ENCODE data around the gene NLRP8. TPM values are rescaled to one million over a fixed set of nuclear protein-coding genes. Genes with fewer than 3 reads are reported as not detected.

NLRP8 gene
- polyA plus RNA-seq, 1 experiment: not detected

DNA sequence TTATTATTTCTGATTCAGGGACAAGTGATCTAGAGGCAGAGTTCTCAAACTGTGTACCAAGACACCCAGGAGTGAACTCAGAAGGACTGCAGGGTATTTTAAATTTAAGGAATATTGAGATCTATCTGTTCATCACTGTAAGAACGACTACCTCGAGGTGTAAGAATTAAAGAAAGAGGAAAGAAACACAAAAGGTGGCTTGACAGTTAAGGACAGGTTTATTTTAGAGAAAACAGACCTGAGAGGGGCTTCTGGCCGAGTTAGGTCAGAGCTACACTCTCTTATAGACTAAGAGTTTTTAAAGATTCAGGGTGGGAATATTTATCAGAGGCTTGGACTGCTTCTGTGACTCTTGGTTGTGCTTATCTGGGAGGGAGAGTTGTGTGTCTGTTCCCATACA is 26.4 kb downstream of the NLRP8 start:
- Histone ChIP-seq H3K36me3 (ENCODE audit: control insufficient read depth, insufficient read depth, low read length) (no peaks in the 10 kb centered on the region), H3K27me3 (ENCODE audit: control insufficient read depth, insufficient read depth, low read length) (no peaks in the 10 kb centered on the region), H3K4me3 (ENCODE audit: low read depth, low read length) (no peak overlapping the region)
- ChIA-PET POLR2A (no interaction called here), CTCF (no interaction called here)
- TF ChIP-seq CTCF (IDR thresholded peaks at IDR 0.05; ENCODE audit: insufficient read depth, low read depth, low read length): no peak
- DNase-seq (ENCODE audit: low read depth): no peak

DNA sequence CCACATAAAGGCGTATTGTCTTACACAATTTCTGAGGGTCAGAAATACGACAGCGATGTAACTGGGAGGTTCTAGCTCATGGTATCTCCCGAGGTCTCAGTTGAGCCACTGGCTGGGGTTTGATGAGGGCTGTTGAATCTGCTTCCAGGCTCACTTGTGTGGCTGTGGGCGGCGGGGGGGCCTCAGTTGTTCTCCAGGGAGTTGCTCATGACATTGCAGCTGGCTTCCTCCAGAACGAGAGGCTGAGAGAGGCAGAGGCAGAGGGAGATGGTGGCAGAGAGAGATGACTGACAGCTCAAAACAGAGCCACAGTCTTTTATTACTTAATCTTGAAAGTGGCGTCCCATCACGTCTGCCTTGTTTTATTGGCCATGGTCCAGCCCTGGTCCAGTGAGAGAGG is 32.8 kb downstream of the NLRP8 start:
- POLR2A ChIA-PET: no interaction called here

GRCh38 chr19:55985254-55985653 is 37.6 kb downstream of the NLRP8 start:
- no peak for DNase-seq (ENCODE audit: low read depth)
- TF ChIP-seq CTCF (IDR thresholded peaks at IDR 0.05; ENCODE audit: insufficient read depth, low read depth, low read length): no peak
- ChIA-PET POLR2A (no interaction called here), CTCF (no interaction called here)
- Histone ChIP-seq H3K4me3 (ENCODE audit: low read depth, low read length) (no peak overlapping the region), H3K27me3 (ENCODE audit: control insufficient read depth, insufficient read depth, low read length) (no peaks in the 10 kb centered on the region), H3K36me3 (ENCODE audit: control insufficient read depth, insufficient read depth, low read length) (no peaks in the 10 kb centered on the region)

More for the DNA sequence above, 32.8 kb downstream of the NLRP8 start:
- DNase-seq (ENCODE audit: low read depth): no peak
- no peak overlapping the region for H3K4me3 ChIP-seq (ENCODE audit: low read depth, low read length)
- TF ChIP-seq CTCF (IDR thresholded peaks at IDR 0.05; ENCODE audit: insufficient read depth, low read depth, low read length): no peak
- H3K36me3 ChIP-seq (ENCODE audit: control insufficient read depth, insufficient read depth, low read length): no peaks in the 10 kb centered on the region
- H3K27me3 ChIP-seq (ENCODE audit: control insufficient read depth, insufficient read depth, low read length): no peaks in the 10 kb centered on the region
- CTCF ChIA-PET: no interaction called here

DNA sequence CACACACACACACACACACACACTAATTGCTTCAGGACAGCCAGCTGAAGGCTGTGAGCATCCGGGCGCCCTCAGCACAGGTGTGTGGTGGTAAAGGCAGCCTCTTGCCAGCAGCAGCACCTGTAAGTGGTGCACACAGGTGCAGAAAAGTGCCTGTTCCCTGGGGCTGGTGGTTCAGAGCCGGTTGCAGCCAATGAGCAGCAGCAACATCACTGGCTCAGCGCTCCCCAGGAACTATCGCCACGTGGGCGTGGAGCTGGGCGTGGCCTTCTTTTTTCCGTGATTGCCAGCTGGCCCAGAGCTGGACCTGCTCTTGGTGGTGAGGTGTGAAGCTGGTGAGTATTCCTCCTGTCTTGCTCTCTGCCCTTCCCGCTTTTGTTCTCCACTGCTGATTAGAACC is 38.9 kb downstream of the NLRP8 start, which contains the start of gene NLRP5:
NLRP5 (plus strand) TSS at position 289 of the 400 bp plus-strand sequence.
- POLR2A ChIA-PET: no interaction called here
- TF ChIP-seq CTCF (IDR thresholded peaks at IDR 0.05; ENCODE audit: insufficient read depth, low read depth, low read length): no peak

DNA sequence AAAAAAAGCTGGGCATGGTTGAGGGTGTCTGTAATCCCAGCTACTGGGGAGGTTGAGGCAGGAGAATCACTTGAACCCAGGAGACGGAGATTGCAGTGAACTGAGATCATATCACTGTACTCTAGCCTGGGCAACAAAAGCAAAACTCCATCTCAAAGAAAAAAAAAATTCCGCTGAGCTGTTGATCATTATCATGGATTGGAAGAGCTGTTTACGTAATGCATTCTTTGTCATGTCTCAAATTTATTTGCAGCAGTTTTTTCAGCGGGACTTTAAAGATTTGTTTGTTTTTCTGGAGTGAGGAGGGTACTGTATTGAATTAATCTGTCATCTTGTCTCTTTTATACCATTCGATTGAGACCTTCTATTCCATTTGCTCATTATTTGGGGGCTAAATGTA is 43.2 kb downstream of the NLRP8 start:
- ChIA-PET CTCF (no interaction called here), POLR2A (no interaction called here)

More for the DNA sequence above, 38.9 kb downstream of the NLRP8 start, which contains the start of gene NLRP5:
- no peaks in the 10 kb centered on the region for H3K36me3 ChIP-seq (ENCODE audit: control insufficient read depth, insufficient read depth, low read length)
- H3K4me3 ChIP-seq (ENCODE audit: low read depth, low read length): no peak within 1 kb of the TSS
- CTCF ChIA-PET: no interaction called here
- no peak for DNase-seq (ENCODE audit: low read depth)
- no peaks in the 10 kb centered on the region for H3K27me3 ChIP-seq (ENCODE audit: control insufficient read depth, insufficient read depth, low read length)

More for the DNA sequence above, 43.2 kb downstream of the NLRP8 start:
- DNase-seq (ENCODE audit: low read depth): no peak
- no peak for TF ChIP-seq CTCF (IDR thresholded peaks at IDR 0.05; ENCODE audit: insufficient read depth, low read depth, low read length)
- Histone ChIP-seq H3K36me3 (ENCODE audit: control insufficient read depth, insufficient read depth, low read length) (no peaks in the 10 kb centered on the region), H3K4me3 (ENCODE audit: low read depth, low read length) (no peak overlapping the region), H3K27me3 (ENCODE audit: control insufficient read depth, insufficient read depth, low read length) (no peaks in the 10 kb centered on the region)

All from BJ (cell line).